Loucy (cell line): ENCODE results near the gene MMUT.

Experiments
- EZH2phosphoT487 ChIP-seq: fragments of 200-600 bp; IDR thresholded peaks from 2 replicates; pipeline ENCODE4 v1.6.1; 2018; ENCODE audit warnings: antibody characterized with exemption, mild to moderate bottlenecking, moderate library complexity, borderline replicate concordance
- TF ChIP-seq, protein P1 (sequence below): fragments of 200-600 bp; sonication (generic); conservative IDR thresholded peaks from 2 replicates; pipeline ENCODE4 v1.5.1; 2014; ENCODE audit warnings: mild to moderate bottlenecking, antibody characterized with exemption, low read length

DNA sequence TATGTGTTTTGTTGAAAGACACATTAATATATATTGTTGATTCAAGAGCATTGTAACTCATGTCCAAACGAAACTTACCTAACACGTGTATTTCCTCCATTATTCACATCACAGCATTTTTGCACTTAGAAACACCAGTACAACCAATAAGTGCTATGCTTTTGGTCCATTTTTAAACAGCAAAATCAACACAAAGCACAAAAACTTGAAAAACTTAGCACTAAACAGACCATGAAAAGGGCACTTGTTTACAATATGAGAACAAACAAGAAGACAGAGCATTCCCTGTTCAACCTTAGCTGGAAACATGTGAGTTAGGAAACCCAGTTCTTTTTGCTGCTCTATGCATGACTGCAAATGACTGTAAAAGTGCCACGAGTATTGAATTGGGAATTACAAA lies 46.3 kb upstream of the MMUT start:
- TF ChIP-seq, protein P1, sequence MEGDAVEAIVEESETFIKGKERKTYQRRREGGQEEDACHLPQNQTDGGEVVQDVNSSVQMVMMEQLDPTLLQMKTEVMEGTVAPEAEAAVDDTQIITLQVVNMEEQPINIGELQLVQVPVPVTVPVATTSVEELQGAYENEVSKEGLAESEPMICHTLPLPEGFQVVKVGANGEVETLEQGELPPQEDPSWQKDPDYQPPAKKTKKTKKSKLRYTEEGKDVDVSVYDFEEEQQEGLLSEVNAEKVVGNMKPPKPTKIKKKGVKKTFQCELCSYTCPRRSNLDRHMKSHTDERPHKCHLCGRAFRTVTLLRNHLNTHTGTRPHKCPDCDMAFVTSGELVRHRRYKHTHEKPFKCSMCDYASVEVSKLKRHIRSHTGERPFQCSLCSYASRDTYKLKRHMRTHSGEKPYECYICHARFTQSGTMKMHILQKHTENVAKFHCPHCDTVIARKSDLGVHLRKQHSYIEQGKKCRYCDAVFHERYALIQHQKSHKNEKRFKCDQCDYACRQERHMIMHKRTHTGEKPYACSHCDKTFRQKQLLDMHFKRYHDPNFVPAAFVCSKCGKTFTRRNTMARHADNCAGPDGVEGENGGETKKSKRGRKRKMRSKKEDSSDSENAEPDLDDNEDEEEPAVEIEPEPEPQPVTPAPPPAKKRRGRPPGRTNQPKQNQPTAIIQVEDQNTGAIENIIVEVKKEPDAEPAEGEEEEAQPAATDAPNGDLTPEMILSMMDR: no peak
- no peak for TF ChIP-seq EZH2phosphoT487
